EH (cell line): ENCODE measurements around the gene RIOK2.

ENCODE experiments used
- DNase-seq: peaks from one replicate; pipeline ENCODE4 v3.0.0-alpha.2; 2015; ENCODE audit warnings: low read depth

The RIOK2 gene

GRCh38 chr5:97124335-97124734, 58.7 kb downstream of the RIOK2 start:
- no peak for DNase-seq

DNA sequence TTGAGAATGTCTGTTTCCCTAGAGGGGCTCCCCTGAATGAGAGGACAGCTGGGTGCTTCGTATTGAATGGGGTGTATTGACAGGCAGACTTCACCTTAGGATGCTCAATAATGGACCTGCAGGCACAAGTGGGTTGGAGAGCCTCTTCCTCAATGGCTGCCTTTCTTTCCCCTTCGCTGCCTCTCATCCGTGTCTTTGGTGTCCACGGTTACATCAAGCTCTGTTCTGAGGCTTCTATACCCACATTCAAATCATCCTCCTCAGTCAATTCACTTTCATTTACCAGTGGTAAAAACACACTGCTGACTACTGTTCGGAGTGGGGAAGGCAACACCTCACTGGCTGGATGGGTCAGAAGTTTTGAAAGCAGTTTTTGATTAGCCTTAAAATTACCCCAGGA, 61.2 kb downstream of the RIOK2 start:
- no peak for DNase-seq

GRCh38 chr5:97120195-97120594, 62.9 kb downstream of the RIOK2 start:
- DNase-seq = no peak

- no peak for DNase-seq
Measured at GRCh38 chr5:97119007-97119390, 64.0 kb downstream of the RIOK2 start.

DNA sequence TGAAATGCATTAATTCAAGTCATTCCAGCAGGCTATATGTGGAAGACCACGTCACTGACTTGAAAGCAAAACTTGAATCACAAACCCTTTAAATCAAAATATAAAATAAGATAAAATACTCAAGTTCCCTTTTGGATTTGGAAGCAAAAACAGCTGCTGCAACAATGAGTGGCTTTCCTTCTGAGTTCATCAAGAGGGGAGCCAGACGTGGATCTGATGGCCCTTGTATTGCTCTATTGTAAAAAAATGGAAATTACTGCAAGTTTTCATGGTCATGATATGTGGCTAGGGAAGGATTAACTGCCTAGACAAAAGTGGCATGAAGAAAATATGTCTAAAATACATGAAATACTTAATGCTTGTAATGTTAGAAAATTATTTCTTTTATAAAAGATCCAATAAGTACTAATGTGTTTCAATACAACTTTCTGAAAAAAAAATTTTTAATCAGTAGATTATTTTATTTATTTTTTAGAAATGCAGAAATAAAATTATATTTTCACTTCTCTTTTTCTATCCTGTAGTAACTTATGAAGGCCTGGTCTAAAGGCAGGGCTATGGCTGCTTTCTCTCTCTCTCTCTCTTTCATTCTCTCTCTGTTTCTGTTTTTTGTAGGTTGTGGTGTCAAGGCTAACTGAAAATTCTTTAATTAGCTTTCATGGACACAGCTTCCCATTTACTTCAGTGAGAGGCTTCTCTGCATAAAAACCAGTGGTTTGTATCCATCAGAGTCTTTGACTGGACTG, 64.6 kb downstream of the RIOK2 start:
- DNase-seq = no peak

DNA sequence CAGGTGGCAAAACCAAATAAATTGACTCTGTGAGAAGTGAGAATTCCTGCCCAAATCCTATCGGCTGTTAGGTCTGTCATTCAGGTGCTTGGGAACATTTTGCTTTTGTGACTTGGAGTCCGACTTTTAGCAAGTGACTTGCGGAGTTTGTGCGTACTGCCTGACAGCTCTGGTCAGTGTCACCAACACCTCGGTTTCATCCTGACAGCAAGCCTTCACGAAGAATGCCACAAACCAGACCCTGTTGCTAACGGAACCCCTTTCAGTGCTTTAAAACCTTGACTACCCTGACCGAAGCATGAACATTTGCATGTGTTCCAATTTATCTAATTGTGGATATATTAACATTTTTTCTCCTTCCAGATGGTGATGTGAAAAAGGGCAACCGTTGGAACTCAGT, 67.1 kb downstream of the RIOK2 start:
- DNase-seq = no peak

DNA sequence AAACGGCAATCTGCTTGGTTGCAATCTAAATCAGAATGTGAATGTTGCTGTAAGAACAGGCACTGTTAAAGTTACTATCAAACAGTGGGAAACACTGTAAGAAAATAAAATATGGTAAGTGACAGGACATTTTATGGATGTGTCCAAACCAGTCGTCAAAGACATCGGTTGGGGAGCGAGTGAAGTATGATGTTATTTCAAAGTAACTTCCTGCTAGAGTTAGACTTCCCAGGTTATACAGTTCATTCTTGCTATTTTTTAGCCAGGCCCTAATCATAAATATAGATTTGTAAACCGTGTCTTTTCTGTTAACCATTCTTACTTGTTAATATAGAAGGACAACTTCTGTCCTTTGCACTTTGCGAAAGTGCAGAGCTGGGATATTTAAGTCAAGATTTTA, 70.8 kb downstream of the RIOK2 start:
- DNase-seq = no peak

DNA sequence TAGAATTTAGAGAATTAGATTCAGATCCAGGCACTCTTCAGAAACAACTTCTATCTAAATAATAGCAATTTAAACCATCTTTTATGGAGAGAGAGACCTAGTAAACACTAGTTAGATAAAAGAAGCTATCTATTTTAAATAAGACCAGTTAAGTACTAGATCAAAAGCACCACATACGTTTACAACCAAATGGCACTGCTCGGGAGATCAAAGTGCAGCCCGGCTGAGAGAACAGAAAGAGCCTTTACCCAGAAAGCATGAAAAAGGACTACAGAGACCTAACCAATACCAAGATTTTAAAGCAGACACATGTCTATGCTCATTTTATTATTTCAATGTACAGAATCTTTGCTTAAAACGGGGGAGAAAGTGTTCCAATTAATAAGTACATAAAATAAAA, 71.4 kb downstream of the RIOK2 start:
- no peak for DNase-seq

DNA sequence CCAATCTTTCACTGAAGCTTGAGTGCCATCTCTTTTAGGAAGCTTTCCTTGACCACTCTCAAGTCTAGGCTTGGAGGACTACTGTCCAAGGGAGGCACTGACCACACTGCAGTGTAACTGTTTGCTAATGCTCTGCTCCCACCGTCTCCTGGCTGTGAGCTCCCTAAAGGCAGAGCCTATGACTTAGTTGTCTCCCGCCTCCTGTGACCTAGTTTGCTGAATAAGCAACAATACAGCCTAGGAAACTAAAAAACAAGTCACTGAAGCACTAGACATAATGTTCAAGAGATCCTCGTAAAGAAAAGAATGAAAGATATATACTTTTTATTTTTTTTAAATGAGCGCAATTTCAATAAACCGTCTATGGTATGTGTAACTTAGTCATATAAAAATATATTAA, 72.0 kb downstream of the RIOK2 start:
- DNase-seq = no peak
